AG04450 (cell line): ENCODE measurements around the gene BCAR3. TPM values are rescaled to one million over a fixed set of nuclear protein-coding genes. Genes with fewer than 3 reads are reported as not detected.
A peak's percentile ranks its signal among the peaks of the same experiment; 100 is the strongest.

Experiments
- CTCF ChIA-PET: fragments of 300-600, 350-600 bp; formaldehyde crosslinking; extraction: SDS; loops from one replicate; lab custom pipeline; 2022; ENCODE audit warnings: antibody characterized with exemption, inconsistent platforms; lab: Charles Lee
- POLR2A ChIA-PET: fragments of 350-600 bp; formaldehyde crosslinking; extraction: SDS; loops from one replicate; lab custom pipeline; 2021; ENCODE audit warnings: antibody characterized with exemption, inconsistent platforms; lab: Yijun Ruan, JAX
- DNase-seq: peaks from one replicate; pipeline ENCODE4 v3.0.0-alpha.2; 2011; ENCODE audit warnings: low read depth, low spot score
- H3K27ac ChIP-seq: one replicate; pipeline ENCODE4 v1.5.1; 2012; ENCODE audit warnings: low read depth, low read length, control low read depth
- H3K27me3 ChIP-seq: one replicate; pipeline ENCODE4 v1.6.0; 2012; ENCODE audit warnings: low read length; ENCODE audit not compliant: control insufficient read depth, insufficient read depth
- H3K4me3 ChIP-seq: 2 replicates; pipeline ENCODE4 v1.5.1; 2011; ENCODE audit warnings: mild to moderate bottlenecking, low read depth, low read length, control low read depth
- H3K9me3 ChIP-seq: 2 replicates; pipeline ENCODE4 v1.5.1; 2012; ENCODE audit warnings: low read length; ENCODE audit not compliant: control insufficient read depth, insufficient read depth
- CTCF ChIP-seq: IDR thresholded peaks from 2 replicates; pipeline ENCODE4 v1.5.1; 2011; ENCODE audit warnings: low read depth, low read length, control low read depth, inconsistent platforms
- polyA plus RNA-seq: library from polyadenylated mRNA; depleted of rRNA; stranded (reverse); fragments of >200 nt; gene quantifications from 2 replicates; pipeline ENCODE4 v1.2.3, GENCODE V29; 2011

BCAR3 gene
- polyA plus RNA-seq, 1 experiment = 20.6 TPM

GRCh38 chr1:93687542-93687941 lies 5.9 kb upstream of the BCAR3 start:
- Histone ChIP-seq H3K27ac (no peak overlapping the region), H3K4me3 (no peak overlapping the region), H3K9me3 (no peaks in the 10 kb centered on the region), H3K27me3 (no peaks in the 10 kb centered on the region)
- DNase-seq = no peak
- TF ChIP-seq CTCF = no peak
- POLR2A ChIA-PET = no interaction called here
- CTCF ChIA-PET = interaction anchor here (2.8 kb wide), 1 partner anchor 127 kb away, joined by 8 read pairs; no protein-coding TSS in a partner anchor

GRCh38 chr1:93686504-93687250 lies 5.0 kb upstream of the BCAR3 start:
- Histone ChIP-seq H3K9me3 (no peaks in the 10 kb centered on the region), H3K4me3 (no peak overlapping the region), H3K27me3 (no peaks in the 10 kb centered on the region), H3K27ac (no peak overlapping the region)
- TF ChIP-seq CTCF = no peak
- DNase-seq = no peak
- ChIA-PET CTCF (interaction anchor here (1.1 to 2.8 kb wide), 5 partner anchors 16 to 128 kb away, joined by 3 to 8 read pairs (median 4); no protein-coding TSS in a partner anchor), POLR2A (no interaction called here)

- Histone ChIP-seq H3K27ac (no peak overlapping the region), H3K9me3 (no peaks in the 10 kb centered on the region), H3K27me3 (no peaks in the 10 kb centered on the region), H3K4me3 (no peak overlapping the region)
- ChIA-PET CTCF (interaction anchor here (1.1 to 1.7 kb wide), 6 partner anchors 17 to 158 kb away, joined by 3 to 8 read pairs (median 4); no protein-coding TSS in a partner anchor), POLR2A (no interaction called here)
- TF ChIP-seq CTCF = no peak
- DNase-seq = no peak
Measured at GRCh38 chr1:93685918-93686317, 4.3 kb upstream of the BCAR3 start.

- ChIA-PET CTCF (interaction anchor here (1.5 to 3.1 kb wide), 2 partner anchors 52 to 131 kb away, joined by 5 to 19 read pairs; no protein-coding TSS in a partner anchor), POLR2A (no interaction called here)
- no peak for TF ChIP-seq CTCF
- Histone ChIP-seq H3K27ac (no peak overlapping the region), H3K9me3 (no peaks in the 10 kb centered on the region), H3K4me3 (no peak overlapping the region), H3K27me3 (no peaks in the 10 kb centered on the region)
- DNase-seq = no peak
Measured at GRCh38 chr1:93683234-93683633, 1.6 kb upstream of the BCAR3 start.

- CTCF ChIA-PET = interaction anchor here (0.6 to 3.7 kb wide), 10 partner anchors 11 to 508 kb away, joined by 3 to 27 read pairs (median 3); no protein-coding TSS in a partner anchor
- no peaks in the 10 kb centered on the region for H3K27me3 ChIP-seq
- POLR2A ChIA-PET = interaction anchor here (0.5 to 1.8 kb wide), 7 partner anchors 10 to 161 kb away, joined by 3 to 9 read pairs (median 4); no protein-coding TSS in a partner anchor
- no peak for TF ChIP-seq CTCF
- peak overlapping the region; percentile 79 for H3K27ac ChIP-seq
- H3K9me3 ChIP-seq = no peaks in the 10 kb centered on the region
- peak overlapping the region; percentile 78 for H3K4me3 ChIP-seq
- no peak for DNase-seq
Measured at GRCh38 chr1:93681989-93682412, 364 bp upstream of the BCAR3 start.
